WTC11 (cell line): ENCODE data around the gene DAW1. TPM values are rescaled to one million over a fixed set of nuclear protein-coding genes. Genes with fewer than 3 reads are reported as not detected.

Experiments
- ATAC-seq: fragments of 200-7000 bp; cut with Tn5 transposase; 2 replicates; pipeline ENCODE4 v1.10.0; 2021; ENCODE audit warnings: mild to moderate bottlenecking, moderate library complexity
- CTCF ChIA-PET: fragments of 300-600 bp; sonication (Branson Sonifier 250); formaldehyde crosslinking; loops from one replicate; lab custom pipeline; 2021; ENCODE audit warnings: antibody characterized with exemption; lab: Charles Lee
- POLR2A ChIA-PET: fragments of 350-600 bp; sonication (Branson Sonifier 250); formaldehyde crosslinking; loops from one replicate; lab custom pipeline; 2021; ENCODE audit warnings: antibody characterized with exemption; lab: Charles Lee
- DNase-seq: peaks from one replicate; pipeline ENCODE4 v3.0.0; 2021; ENCODE audit warnings: low spot score
- H3K27ac Mint-ChIP-seq: 2 replicates; pipeline ENCODE4 v1.8.0; 2021; ENCODE audit warnings: mixed read lengths
- H3K27me3 Mint-ChIP-seq: 2 replicates; pipeline ENCODE4 v1.8.0; 2021; ENCODE audit warnings: low read depth, mild to moderate bottlenecking, moderate library complexity, mixed read lengths
- H3K36me3 Mint-ChIP-seq: 2 replicates; pipeline ENCODE4 v1.8.0; 2021; ENCODE audit warnings: mixed read lengths
- H3K4me1 Mint-ChIP-seq: 2 replicates; pipeline ENCODE4 v1.8.0; 2022; ENCODE audit warnings: mixed read lengths
- H3K4me3 Mint-ChIP-seq: 2 replicates; pipeline ENCODE4 v1.8.0; 2021; ENCODE audit warnings: mild to moderate bottlenecking, moderate library complexity, mixed read lengths
- H3K9me3 Mint-ChIP-seq: 2 replicates; pipeline ENCODE4 v1.8.0; 2021; ENCODE audit warnings: mixed read lengths
- ATF1 ChIP-seq: sonication (generic); formaldehyde crosslinking; IDR thresholded peaks from 2 replicates; pipeline ENCODE4 v1.8.1; 2023; ENCODE audit warnings: mild to moderate bottlenecking, moderate library complexity, missing genetic modification reagents
- ELF4 ChIP-seq: sonication (generic); formaldehyde crosslinking; IDR thresholded peaks from 2 replicates; pipeline ENCODE4 v1.8.1; 2022; ENCODE audit warnings: low read depth, mild to moderate bottlenecking, moderate library complexity, missing genetic modification reagents
- HMGA2 ChIP-seq: fragments of 250-450 bp; sonication (Bioruptor Pico); IDR thresholded peaks from 2 replicates; pipeline ENCODE4 v1.4.0; 2021; ENCODE audit warnings: mild to moderate bottlenecking, moderate library complexity
- JAZF1 ChIP-seq: fragments of 250-450 bp; sonication (Bioruptor Pico); IDR thresholded peaks from 2 replicates; pipeline ENCODE4 v1.9.0; 2021; ENCODE audit warnings: moderate library complexity, mild to moderate bottlenecking, inconsistent platforms
- KAT7 ChIP-seq: sonication (generic); formaldehyde crosslinking; IDR thresholded peaks from 2 replicates; pipeline ENCODE4 v1.8.1; 2023; ENCODE audit warnings: missing genetic modification reagents, mild to moderate bottlenecking, borderline replicate concordance
- MXD4 ChIP-seq: fragments of 250-450 bp; sonication (Bioruptor Pico); IDR thresholded peaks from 2 replicates; pipeline ENCODE4 v1.8.0; 2021; ENCODE audit warnings: mild to moderate bottlenecking, moderate library complexity, borderline replicate concordance
- NR2C2 ChIP-seq: sonication (generic); formaldehyde crosslinking; IDR thresholded peaks from 2 replicates; pipeline ENCODE4 v1.8.0; 2022; ENCODE audit warnings: mild to moderate bottlenecking, missing genetic modification reagents
- total RNA-seq: library from RNA; stranded (reverse); gene quantifications from 3 replicates; pipeline ENCODE4 v1.2.3, GENCODE V29; 2021
- TF ChIP-seq, protein P1 (sequence below): sonication (generic); formaldehyde crosslinking; IDR thresholded peaks from 2 replicates; pipeline ENCODE4 v1.8.0; 2022; ENCODE audit warnings: mild to moderate bottlenecking, missing genetic modification reagents
- TF ChIP-seq, protein P2 (sequence below): sonication (generic); formaldehyde crosslinking; IDR thresholded peaks from 2 replicates; pipeline ENCODE4 v1.8.0; 2023; ENCODE audit warnings: missing genetic modification reagents, mild to moderate bottlenecking, borderline replicate concordance
- TF ChIP-seq, protein P3 (sequence below): fragments of 250-450 bp; sonication (Bioruptor Pico); IDR thresholded peaks from 2 replicates; pipeline ENCODE4 v1.9.0; 2021; ENCODE audit warnings: mild to moderate bottlenecking, borderline replicate concordance
- TF ChIP-seq, protein P4 (sequence below): sonication (generic); formaldehyde crosslinking; IDR thresholded peaks from 2 replicates; pipeline ENCODE4 v1.8.1; 2023; ENCODE audit warnings: mild to moderate bottlenecking, moderate library complexity, missing genetic modification reagents

DAW1 gene
- total RNA-seq, 1 experiment from 2014 or later = 0.61 TPM

DNA sequence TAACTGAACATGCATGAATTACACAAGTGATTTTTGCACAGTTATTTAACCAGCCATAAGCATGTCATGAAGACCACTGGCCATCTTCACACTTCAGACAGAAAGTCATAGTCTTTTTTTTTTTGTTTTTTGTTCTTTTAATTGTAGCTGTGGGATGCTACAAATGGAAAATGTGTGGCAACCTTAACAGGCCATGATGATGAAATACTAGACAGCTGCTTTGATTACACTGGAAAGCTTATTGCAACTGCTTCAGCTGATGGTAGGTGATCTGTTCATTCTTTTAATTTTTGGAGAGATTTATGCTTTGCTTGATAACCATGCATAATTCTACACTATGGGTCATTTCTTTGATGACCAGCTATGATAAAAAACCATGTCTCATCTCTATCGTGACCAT is 35.6 kb downstream of the DAW1 start:
- ChIA-PET POLR2A (no interaction called here), CTCF (no interaction called here)
- Mint-ChIP-seq H3K36me3 (no peaks in the 10 kb centered on the region), H3K9me3 (no peaks in the 10 kb centered on the region), H3K4me3 (no peak overlapping the region), H3K27me3 (no peaks in the 10 kb centered on the region), H3K27ac (no peak overlapping the region), H3K4me1 (no peaks in the 10 kb centered on the region)
- no peak for ATAC-seq
- no peak for TF ChIP-seq ATF1 (CRISPR knock-in tag)
- TF ChIP-seq, protein P1, sequence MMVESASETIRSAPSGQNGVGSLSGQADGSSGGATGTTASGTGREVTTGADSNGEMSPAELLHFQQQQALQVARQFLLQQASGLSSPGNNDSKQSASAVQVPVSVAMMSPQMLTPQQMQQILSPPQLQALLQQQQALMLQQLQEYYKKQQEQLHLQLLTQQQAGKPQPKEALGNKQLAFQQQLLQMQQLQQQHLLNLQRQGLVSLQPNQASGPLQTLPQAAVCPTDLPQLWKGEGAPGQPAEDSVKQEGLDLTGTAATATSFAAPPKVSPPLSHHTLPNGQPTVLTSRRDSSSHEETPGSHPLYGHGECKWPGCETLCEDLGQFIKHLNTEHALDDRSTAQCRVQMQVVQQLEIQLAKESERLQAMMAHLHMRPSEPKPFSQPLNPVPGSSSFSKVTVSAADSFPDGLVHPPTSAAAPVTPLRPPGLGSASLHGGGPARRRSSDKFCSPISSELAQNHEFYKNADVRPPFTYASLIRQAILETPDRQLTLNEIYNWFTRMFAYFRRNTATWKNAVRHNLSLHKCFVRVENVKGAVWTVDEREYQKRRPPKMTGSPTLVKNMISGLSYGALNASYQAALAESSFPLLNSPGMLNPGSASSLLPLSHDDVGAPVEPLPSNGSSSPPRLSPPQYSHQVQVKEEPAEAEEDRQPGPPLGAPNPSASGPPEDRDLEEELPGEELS = no peak
- DNase-seq = no peak

DNA sequence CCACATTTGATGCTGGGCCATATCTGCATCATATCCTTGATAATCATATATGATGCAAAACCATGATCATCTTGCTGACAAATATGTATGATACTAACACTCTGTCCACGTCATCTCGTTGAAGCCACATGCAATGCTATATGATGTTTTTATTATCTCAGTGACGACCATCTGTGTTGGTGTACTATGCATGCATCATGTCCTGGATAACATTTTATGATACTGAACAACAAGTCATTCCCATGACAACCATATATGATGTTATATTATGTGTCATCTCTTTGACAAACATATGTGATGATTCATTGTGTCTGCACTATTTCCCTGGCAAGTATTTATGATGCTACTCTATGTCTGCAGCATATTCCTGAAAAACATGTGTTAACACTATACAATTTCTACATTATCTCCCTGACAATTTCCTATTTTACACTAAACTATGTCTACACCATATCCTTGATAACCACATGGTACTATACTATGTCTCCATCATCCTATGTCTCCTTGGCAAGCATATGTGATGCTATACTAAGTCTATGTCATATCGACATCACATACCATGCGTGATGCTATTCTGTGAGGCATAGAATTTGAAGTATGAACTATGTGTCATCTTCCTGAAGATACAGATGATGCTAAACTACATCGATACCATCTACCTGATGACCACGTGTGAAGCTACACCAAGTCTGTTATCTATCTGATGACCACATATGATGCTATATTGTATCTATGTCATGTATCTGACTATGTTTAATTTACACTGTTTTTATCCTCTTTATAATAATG is 37.0 kb downstream of the DAW1 start:
- DNase-seq = no peak
- TF ChIP-seq, protein P2, sequence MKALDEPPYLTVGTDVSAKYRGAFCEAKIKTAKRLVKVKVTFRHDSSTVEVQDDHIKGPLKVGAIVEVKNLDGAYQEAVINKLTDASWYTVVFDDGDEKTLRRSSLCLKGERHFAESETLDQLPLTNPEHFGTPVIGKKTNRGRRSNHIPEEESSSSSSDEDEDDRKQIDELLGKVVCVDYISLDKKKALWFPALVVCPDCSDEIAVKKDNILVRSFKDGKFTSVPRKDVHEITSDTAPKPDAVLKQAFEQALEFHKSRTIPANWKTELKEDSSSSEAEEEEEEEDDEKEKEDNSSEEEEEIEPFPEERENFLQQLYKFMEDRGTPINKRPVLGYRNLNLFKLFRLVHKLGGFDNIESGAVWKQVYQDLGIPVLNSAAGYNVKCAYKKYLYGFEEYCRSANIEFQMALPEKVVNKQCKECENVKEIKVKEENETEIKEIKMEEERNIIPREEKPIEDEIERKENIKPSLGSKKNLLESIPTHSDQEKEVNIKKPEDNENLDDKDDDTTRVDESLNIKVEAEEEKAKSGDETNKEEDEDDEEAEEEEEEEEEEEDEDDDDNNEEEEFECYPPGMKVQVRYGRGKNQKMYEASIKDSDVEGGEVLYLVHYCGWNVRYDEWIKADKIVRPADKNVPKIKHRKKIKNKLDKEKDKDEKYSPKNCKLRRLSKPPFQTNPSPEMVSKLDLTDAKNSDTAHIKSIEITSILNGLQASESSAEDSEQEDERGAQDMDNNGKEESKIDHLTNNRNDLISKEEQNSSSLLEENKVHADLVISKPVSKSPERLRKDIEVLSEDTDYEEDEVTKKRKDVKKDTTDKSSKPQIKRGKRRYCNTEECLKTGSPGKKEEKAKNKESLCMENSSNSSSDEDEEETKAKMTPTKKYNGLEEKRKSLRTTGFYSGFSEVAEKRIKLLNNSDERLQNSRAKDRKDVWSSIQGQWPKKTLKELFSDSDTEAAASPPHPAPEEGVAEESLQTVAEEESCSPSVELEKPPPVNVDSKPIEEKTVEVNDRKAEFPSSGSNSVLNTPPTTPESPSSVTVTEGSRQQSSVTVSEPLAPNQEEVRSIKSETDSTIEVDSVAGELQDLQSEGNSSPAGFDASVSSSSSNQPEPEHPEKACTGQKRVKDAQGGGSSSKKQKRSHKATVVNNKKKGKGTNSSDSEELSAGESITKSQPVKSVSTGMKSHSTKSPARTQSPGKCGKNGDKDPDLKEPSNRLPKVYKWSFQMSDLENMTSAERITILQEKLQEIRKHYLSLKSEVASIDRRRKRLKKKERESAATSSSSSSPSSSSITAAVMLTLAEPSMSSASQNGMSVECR (CRISPR knock-in tag) = no peak
- TF ChIP-seq KAT7 (CRISPR knock-in tag) (no peak), JAZF1 (CRISPR knock-in tag) (no peak), ELF4 (CRISPR knock-in tag) (no peak), HMGA2 (CRISPR knock-in tag) (no peak), NR2C2 (no peak), MXD4 (CRISPR knock-in tag) (no peak)
- TF ChIP-seq, protein P3, sequence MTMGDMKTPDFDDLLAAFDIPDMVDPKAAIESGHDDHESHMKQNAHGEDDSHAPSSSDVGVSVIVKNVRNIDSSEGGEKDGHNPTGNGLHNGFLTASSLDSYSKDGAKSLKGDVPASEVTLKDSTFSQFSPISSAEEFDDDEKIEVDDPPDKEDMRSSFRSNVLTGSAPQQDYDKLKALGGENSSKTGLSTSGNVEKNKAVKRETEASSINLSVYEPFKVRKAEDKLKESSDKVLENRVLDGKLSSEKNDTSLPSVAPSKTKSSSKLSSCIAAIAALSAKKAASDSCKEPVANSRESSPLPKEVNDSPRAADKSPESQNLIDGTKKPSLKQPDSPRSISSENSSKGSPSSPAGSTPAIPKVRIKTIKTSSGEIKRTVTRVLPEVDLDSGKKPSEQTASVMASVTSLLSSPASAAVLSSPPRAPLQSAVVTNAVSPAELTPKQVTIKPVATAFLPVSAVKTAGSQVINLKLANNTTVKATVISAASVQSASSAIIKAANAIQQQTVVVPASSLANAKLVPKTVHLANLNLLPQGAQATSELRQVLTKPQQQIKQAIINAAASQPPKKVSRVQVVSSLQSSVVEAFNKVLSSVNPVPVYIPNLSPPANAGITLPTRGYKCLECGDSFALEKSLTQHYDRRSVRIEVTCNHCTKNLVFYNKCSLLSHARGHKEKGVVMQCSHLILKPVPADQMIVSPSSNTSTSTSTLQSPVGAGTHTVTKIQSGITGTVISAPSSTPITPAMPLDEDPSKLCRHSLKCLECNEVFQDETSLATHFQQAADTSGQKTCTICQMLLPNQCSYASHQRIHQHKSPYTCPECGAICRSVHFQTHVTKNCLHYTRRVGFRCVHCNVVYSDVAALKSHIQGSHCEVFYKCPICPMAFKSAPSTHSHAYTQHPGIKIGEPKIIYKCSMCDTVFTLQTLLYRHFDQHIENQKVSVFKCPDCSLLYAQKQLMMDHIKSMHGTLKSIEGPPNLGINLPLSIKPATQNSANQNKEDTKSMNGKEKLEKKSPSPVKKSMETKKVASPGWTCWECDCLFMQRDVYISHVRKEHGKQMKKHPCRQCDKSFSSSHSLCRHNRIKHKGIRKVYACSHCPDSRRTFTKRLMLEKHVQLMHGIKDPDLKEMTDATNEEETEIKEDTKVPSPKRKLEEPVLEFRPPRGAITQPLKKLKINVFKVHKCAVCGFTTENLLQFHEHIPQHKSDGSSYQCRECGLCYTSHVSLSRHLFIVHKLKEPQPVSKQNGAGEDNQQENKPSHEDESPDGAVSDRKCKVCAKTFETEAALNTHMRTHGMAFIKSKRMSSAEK = no peak
- TF ChIP-seq, protein P1 = no peak
- TF ChIP-seq, protein P4, sequence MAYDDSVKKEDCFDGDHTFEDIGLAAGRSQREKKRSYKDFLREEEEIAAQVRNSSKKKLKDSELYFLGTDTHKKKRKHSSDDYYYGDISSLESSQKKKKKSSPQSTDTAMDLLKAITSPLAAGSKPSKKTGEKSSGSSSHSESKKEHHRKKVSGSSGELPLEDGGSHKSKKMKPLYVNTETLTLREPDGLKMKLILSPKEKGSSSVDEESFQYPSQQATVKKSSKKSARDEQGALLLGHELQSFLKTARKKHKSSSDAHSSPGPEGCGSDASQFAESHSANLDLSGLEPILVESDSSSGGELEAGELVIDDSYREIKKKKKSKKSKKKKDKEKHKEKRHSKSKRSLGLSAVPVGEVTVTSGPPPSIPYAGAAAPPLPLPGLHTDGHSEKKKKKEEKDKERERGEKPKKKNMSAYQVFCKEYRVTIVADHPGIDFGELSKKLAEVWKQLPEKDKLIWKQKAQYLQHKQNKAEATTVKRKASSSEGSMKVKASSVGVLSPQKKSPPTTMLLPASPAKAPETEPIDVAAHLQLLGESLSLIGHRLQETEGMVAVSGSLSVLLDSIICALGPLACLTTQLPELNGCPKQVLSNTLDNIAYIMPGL (CRISPR knock-in tag) = no peak
- POLR2A ChIA-PET = no interaction called here
- Mint-ChIP-seq H3K4me3 (no peak overlapping the region), H3K27ac (no peak overlapping the region), H3K9me3 (no peaks in the 10 kb centered on the region), H3K4me1 (no peaks in the 10 kb centered on the region), H3K36me3 (no peaks in the 10 kb centered on the region), H3K27me3 (no peaks in the 10 kb centered on the region)
- no peak for ATAC-seq
- CTCF ChIA-PET = no interaction called here
